IPS-18a (cell line): ENCODE measurements around the gene HPN.

ENCODE experiments used
- H3K27ac ChIP-seq: one replicate; pipeline ENCODE4 v1.5.1; 2013; ENCODE audit warnings: low read length
- H3K27me3 ChIP-seq: one replicate; pipeline ENCODE4 v1.6.1; 2013; ENCODE audit warnings: mild to moderate bottlenecking, low read length; ENCODE audit not compliant: control insufficient read depth, insufficient read depth
- H3K36me3 ChIP-seq: one replicate; pipeline ENCODE4 v1.6.1; 2013; ENCODE audit warnings: low read depth, low read length; ENCODE audit not compliant: control insufficient read depth
- H3K4me1 ChIP-seq: one replicate; pipeline ENCODE4 v1.6.1; 2013; ENCODE audit warnings: low read depth, low read length; ENCODE audit not compliant: control insufficient read depth
- H3K4me3 ChIP-seq: one replicate; pipeline ENCODE4 v1.5.1; 2013; ENCODE audit warnings: low read length
- H3K9ac ChIP-seq: one replicate; pipeline ENCODE4 v1.6.1; 2013; ENCODE audit warnings: mild to moderate bottlenecking, low read length, moderate library complexity
- H3K9me3 ChIP-seq: one replicate; pipeline ENCODE4 v1.6.1; 2013; ENCODE audit warnings: low read depth, low read length; ENCODE audit not compliant: control insufficient read depth

The HPN gene

GRCh38 chr19:35039881-35040825 lies 1.4 kb upstream of the HPN start:
- H3K36me3 ChIP-seq: no peaks in the 10 kb centered on the region
- peaks cover 8% of the 10 kb centered on the region for H3K4me1 ChIP-seq
- no peak overlapping the region for H3K9ac ChIP-seq
- H3K4me3 ChIP-seq: no peak overlapping the region
- H3K27me3 ChIP-seq: no peaks in the 10 kb centered on the region
- H3K9me3 ChIP-seq: no peaks in the 10 kb centered on the region
- H3K27ac ChIP-seq: no peak overlapping the region

GRCh38 chr19:35040826-35041547 lies 534 bp upstream of the HPN start:
- Histone ChIP-seq H3K27ac (no peak overlapping the region), H3K9ac (no peak overlapping the region), H3K27me3 (no peaks in the 10 kb centered on the region), H3K4me3 (peak overlapping the region; percentile 50), H3K4me1 (peaks cover 8% of the 10 kb centered on the region), H3K36me3 (no peaks in the 10 kb centered on the region), H3K9me3 (no peaks in the 10 kb centered on the region)

- peak overlapping the region; percentile 49 for H3K27ac ChIP-seq
- peak overlapping the region; percentile 53 for H3K4me3 ChIP-seq
- peak overlapping the region; percentile 69 for H3K9ac ChIP-seq
- no peaks in the 10 kb centered on the region for H3K36me3 ChIP-seq
- peaks cover 8% of the 10 kb centered on the region for H3K4me1 ChIP-seq
- no peaks in the 10 kb centered on the region for H3K9me3 ChIP-seq
- no peaks in the 10 kb centered on the region for H3K27me3 ChIP-seq
Observed at GRCh38 chr19:35042056-35042730, 672 bp downstream of the HPN start.

GRCh38 chr19:35042954-35043604 lies 1.6 kb downstream of the HPN start:
- Histone ChIP-seq H3K27ac (no peak overlapping the region), H3K27me3 (no peaks in the 10 kb centered on the region), H3K4me3 (no peak overlapping the region), H3K36me3 (no peaks in the 10 kb centered on the region), H3K9ac (no peak overlapping the region), H3K9me3 (no peaks in the 10 kb centered on the region), H3K4me1 (peaks cover 8% of the 10 kb centered on the region)

- Histone ChIP-seq H3K4me3 (no peak overlapping the region), H3K36me3 (no peaks in the 10 kb centered on the region), H3K9ac (no peak overlapping the region), H3K4me1 (peaks cover 8% of the 10 kb centered on the region), H3K27me3 (no peaks in the 10 kb centered on the region), H3K9me3 (no peaks in the 10 kb centered on the region), H3K27ac (no peak overlapping the region)
Observed at GRCh38 chr19:35043906-35044305, 2.4 kb downstream of the HPN start.

GRCh38 chr19:35044317-35045117 lies 3.0 kb downstream of the HPN start:
- no peak overlapping the region for H3K4me3 ChIP-seq
- peaks cover 8% of the 10 kb centered on the region for H3K4me1 ChIP-seq
- H3K27ac ChIP-seq: no peak overlapping the region
- no peak overlapping the region for H3K9ac ChIP-seq
- H3K36me3 ChIP-seq: no peaks in the 10 kb centered on the region
- no peaks in the 10 kb centered on the region for H3K27me3 ChIP-seq
- H3K9me3 ChIP-seq: no peaks in the 10 kb centered on the region

- H3K9ac ChIP-seq: no peak overlapping the region
- H3K27me3 ChIP-seq: no peaks in the 10 kb centered on the region
- H3K9me3 ChIP-seq: no peaks in the 10 kb centered on the region
- H3K4me1 ChIP-seq: peaks cover 5% of the 10 kb centered on the region
- no peak overlapping the region for H3K27ac ChIP-seq
- no peaks in the 10 kb centered on the region for H3K36me3 ChIP-seq
- H3K4me3 ChIP-seq: no peak overlapping the region
Observed at GRCh38 chr19:35045667-35046300, 4.3 kb downstream of the HPN start.

- H3K4me3 ChIP-seq: no peak overlapping the region
- H3K27ac ChIP-seq: no peak overlapping the region
- no peaks in the 10 kb centered on the region for H3K27me3 ChIP-seq
- no peak overlapping the region for H3K9ac ChIP-seq
- no peaks in the 10 kb centered on the region for H3K36me3 ChIP-seq
- H3K9me3 ChIP-seq: no peaks in the 10 kb centered on the region
- peaks cover 5% of the 10 kb centered on the region for H3K4me1 ChIP-seq
Observed at GRCh38 chr19:35046461-35046860, 4.9 kb downstream of the HPN start.

GRCh38 chr19:35048911-35049411 lies 7.4 kb downstream of the HPN start:
- Histone ChIP-seq H3K27ac (no peak overlapping the region), H3K9me3 (no peaks in the 10 kb centered on the region), H3K4me3 (no peak overlapping the region), H3K9ac (no peak overlapping the region), H3K36me3 (no peaks in the 10 kb centered on the region), H3K27me3 (no peaks in the 10 kb centered on the region), H3K4me1 (peaks cover 5% of the 10 kb centered on the region)

- Histone ChIP-seq H3K9ac (no peak overlapping the region), H3K27ac (no peak overlapping the region), H3K27me3 (no peaks in the 10 kb centered on the region), H3K4me3 (no peak overlapping the region), H3K9me3 (no peaks in the 10 kb centered on the region), H3K36me3 (no peaks in the 10 kb centered on the region), H3K4me1 (peaks cover 5% of the 10 kb centered on the region)
Observed at GRCh38 chr19:35049456-35049855, 7.9 kb downstream of the HPN start.
